ENCODE data around the gene SMAD2. TPM values are rescaled to one million over a fixed set of nuclear protein-coding genes. Genes with fewer than 3 reads are reported as not detected.

SMAD2 gene
- total RNA-seq, 1 experiment from 2014 or later = 121 TPM

GRCh38 chr18:47788621-47789020 lies 141.8 kb downstream of the SMAD2 start:
- Histone ChIP-seq H3K79me1 (ENCODE audit: insufficient read depth, low read depth, low read length, poor library complexity, severe bottlenecking) (no peaks in the 10 kb centered on the region), H3K79me2 (ENCODE audit: insufficient read depth, low read length) (no peaks in the 10 kb centered on the region), H2BK15ac (ENCODE audit: low read depth, low read length) (no peak overlapping the region), H4K5ac (ENCODE audit: insufficient read length, low read depth, low read length) (no peak overlapping the region), H3K27me3 (ENCODE audit: insufficient read depth, low read length) (no peaks in the 10 kb centered on the region), H2BK120ac (ENCODE audit: low read depth, low read length, poor library complexity, severe bottlenecking) (no peak overlapping the region), H3K9me3 (ENCODE audit: control insufficient read depth, low read depth, low read length) (no peaks in the 10 kb centered on the region), H3K4me1 (ENCODE audit: insufficient read depth, low read length) (no peaks in the 10 kb centered on the region), H3K14ac (ENCODE audit: insufficient read depth, low read length) (no peak overlapping the region), H3T11ph (ENCODE audit: low read length) (no peak overlapping the region), H2BK20ac (ENCODE audit: low read depth, low read length, poor library complexity, severe bottlenecking) (no peak overlapping the region), H4K20me1 (ENCODE audit: control insufficient read depth, insufficient read depth, insufficient read length) (no peaks in the 10 kb centered on the region), H4K91ac (ENCODE audit: insufficient read length, low read depth, low read length) (no peak overlapping the region), H4K8ac (replicated peaks; ENCODE audit: insufficient read length, low read depth, low read length) (no peak overlapping the region), H3K27ac (ENCODE audit: insufficient read length, low read depth, low read length) (no peak overlapping the region), H3K23me2 (ENCODE audit: insufficient read length, low read depth, low read length, poor library complexity, severe bottlenecking) (no peaks in the 10 kb centered on the region), H2AFZ (ENCODE audit: low read length) (no peak overlapping the region), H2AK5ac (ENCODE audit: insufficient read length, low read length) (no peak overlapping the region), H3K4me2 (ENCODE audit: insufficient read depth, insufficient read length, low read length) (no peak overlapping the region), H3K4ac (ENCODE audit: low read depth, low read length) (no peak overlapping the region), H3K9ac (ENCODE audit: extremely low read depth, insufficient read length, low read length) (no peak overlapping the region), H3K18ac (ENCODE audit: insufficient read length, low read depth, low read length) (no peak overlapping the region), H3K23ac (ENCODE audit: insufficient read length, low read depth, low read length) (no peak overlapping the region), H2BK12ac (ENCODE audit: insufficient read length, low read depth, low read length) (no peak overlapping the region), H2BK5ac (ENCODE audit: insufficient read length, low read length) (no peak overlapping the region), H3K56ac (ENCODE audit: insufficient read length, low read depth, low read length) (no peak overlapping the region)
- DNase-seq = no peak
- no CpG with 5 or more reads among the region's 3 CpGs for WGBS (ENCODE audit: extremely low coverage, insufficient read length, low lambda C conversion rate)
- H3K27ac Mint-ChIP-seq = no peak overlapping the region
- no peak for TF ChIP-seq CTCF (conservative IDR thresholded peaks at IDR 0.05)
- no peaks in the 10 kb centered on the region; the same call in none of the 2 replicates for H3K27me3 Mint-ChIP-seq (ENCODE audit: low read depth)
- no peak overlapping the region for H3K4me3 Mint-ChIP-seq
- peaks cover 0 to 1% of the 10 kb centered on the region in 2 experiments; a peak in 1 of 4 replicates for H3K4me1 Mint-ChIP-seq
- H3K9me3 Mint-ChIP-seq = peaks cover 32 to 37% of the 10 kb centered on the region in 2 experiments
- peaks cover 1 to 36% (median 7%) of the 10 kb centered on the region in 3 experiments; a peak in 6 of 7 replicates for H3K36me3 Mint-ChIP-seq (ENCODE audit: insufficient read depth in 1 of 3, low read depth in 3 of 3)

Measured in H9 (cell line).